ENCODE measurements around the gene PRKAR2B. TPM values are rescaled to one million over a fixed set of nuclear protein-coding genes. Genes with fewer than 3 reads are reported as not detected.
A peak's percentile ranks its signal among the peaks of the same experiment; 100 is the strongest.
"Not testable (repeated sequence)": the region's sequence is repeated elsewhere in the genome, so short reads cannot be mapped to it uniquely, and the experiment has no call there.

Gene PRKAR2B
- total RNA-seq, 2 donors from 2014 or later: 3.5 to 81.0 TPM

DNA sequence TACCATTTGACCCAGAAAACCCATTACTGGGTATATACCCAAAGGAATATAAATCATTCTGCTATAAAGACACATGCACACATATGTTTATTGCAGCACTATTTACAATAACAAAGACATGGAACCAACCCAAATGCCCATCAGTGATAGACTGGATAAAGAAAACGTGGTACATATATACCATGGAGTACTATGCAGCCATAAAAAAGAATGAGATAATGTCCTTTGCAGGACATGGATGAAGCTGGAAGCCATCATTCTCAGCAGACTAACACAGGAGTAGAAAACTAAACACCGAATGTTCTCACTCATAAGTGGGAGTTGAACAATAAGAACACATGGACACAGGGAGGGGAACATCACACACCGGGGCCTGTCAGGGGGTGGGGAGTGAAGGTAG lies 111.2 kb downstream of the PRKAR2B start:
- H3K36me3 Mint-ChIP-seq (ENCODE audit: low read depth); H3K27ac Mint-ChIP-seq; H3K9me3 ChIP-seq (ENCODE audit: control insufficient read depth, low read length, poor library complexity, severe bottlenecking); DNase-seq; ATAC-seq; H3K4me3 Mint-ChIP-seq; H3K4me1 Mint-ChIP-seq: not testable (repeated sequence)
- H3K27me3 Mint-ChIP-seq: peaks cover 11% of the 10 kb centered on the region

DNA sequence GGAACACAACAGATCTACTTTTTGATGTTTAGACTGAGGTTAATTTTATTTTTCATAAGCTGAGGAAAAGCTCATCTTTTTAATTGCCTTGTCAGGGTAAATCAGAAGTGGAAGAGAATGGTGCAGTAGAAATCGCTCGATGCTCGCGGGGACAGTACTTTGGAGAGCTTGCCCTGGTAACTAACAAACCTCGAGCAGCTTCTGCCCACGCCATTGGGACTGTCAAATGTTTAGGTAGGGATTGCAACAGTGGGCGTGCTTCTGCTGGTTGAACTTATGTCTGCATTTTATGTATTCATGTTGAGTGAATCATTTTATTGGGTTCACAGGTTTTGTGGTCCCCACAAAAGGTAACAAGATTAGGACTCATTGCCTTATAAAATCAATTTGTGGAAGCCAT lies 112.6 kb downstream of the PRKAR2B start:
- no peaks in the 10 kb centered on the region for H3K4me1 Mint-ChIP-seq
- H3K27me3 Mint-ChIP-seq: peaks cover 7% of the 10 kb centered on the region
- H3K27ac Mint-ChIP-seq: no peak overlapping the region
- H3K4me3 Mint-ChIP-seq: no peak overlapping the region
- H3K9me3 ChIP-seq (ENCODE audit: control insufficient read depth, low read length, poor library complexity, severe bottlenecking): no peaks in the 10 kb centered on the region
- DNase-seq: no peak
- H3K36me3 Mint-ChIP-seq (ENCODE audit: low read depth): no peaks in the 10 kb centered on the region
- ATAC-seq: no peak

DNA sequence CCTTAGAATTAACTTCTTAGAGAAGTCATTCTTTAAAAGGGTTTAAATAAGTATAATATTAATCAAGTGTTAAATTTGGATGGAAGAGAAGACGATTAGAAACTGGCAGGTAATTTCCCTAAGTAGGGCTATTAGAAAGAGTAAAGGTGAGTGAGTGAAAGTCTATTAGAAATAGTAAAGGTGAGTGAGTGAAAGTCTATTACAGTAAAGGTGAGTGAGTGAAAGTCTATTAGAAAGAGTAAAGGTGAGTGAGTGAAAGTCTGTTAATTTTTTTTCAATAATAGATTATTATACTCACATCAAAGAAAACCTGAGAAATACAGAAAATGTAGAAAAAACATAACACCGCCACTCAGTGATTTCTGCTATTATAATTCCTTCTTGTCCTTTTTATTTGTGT lies 113.5 kb downstream of the PRKAR2B start:
- ATAC-seq (no peak), DNase-seq (no peak)
- H3K36me3 Mint-ChIP-seq (ENCODE audit: low read depth): no peaks in the 10 kb centered on the region
- no peaks in the 10 kb centered on the region for H3K9me3 ChIP-seq (ENCODE audit: control insufficient read depth, low read length, poor library complexity, severe bottlenecking)
- no peak overlapping the region for H3K4me3 Mint-ChIP-seq
- no peaks in the 10 kb centered on the region for H3K27me3 Mint-ChIP-seq
- no peak overlapping the region for H3K27ac Mint-ChIP-seq
- no peaks in the 10 kb centered on the region for H3K4me1 Mint-ChIP-seq

DNA sequence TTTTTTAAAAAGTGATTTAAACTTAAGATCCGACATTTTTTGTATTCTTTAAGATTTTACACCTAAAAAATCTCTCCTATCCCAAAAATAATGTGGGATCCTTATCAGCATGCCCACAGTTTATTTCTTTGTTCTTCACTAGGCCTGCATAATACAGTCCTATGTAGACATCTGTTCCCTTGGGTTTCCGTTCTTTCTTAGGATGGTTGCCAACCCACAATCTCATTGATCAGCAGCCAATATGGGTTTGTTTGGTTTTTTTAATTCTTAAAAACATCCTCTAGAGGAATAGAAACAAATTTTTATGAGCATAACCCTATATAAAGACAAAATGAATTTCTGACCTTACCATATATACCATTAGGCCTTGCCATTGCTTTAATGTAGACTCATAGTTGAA lies 115.9 kb downstream of the PRKAR2B start:
- Mint-ChIP-seq H3K4me3 (no peak overlapping the region), H3K36me3 (ENCODE audit: low read depth) (peaks cover 2% of the 10 kb centered on the region), H3K4me1 (no peaks in the 10 kb centered on the region), H3K27ac (no peak overlapping the region), H3K27me3 (peaks cover 9% of the 10 kb centered on the region)
- H3K9me3 ChIP-seq (ENCODE audit: control insufficient read depth, low read length, poor library complexity, severe bottlenecking): no peaks in the 10 kb centered on the region
- ATAC-seq (no peak), DNase-seq (no peak)

DNA sequence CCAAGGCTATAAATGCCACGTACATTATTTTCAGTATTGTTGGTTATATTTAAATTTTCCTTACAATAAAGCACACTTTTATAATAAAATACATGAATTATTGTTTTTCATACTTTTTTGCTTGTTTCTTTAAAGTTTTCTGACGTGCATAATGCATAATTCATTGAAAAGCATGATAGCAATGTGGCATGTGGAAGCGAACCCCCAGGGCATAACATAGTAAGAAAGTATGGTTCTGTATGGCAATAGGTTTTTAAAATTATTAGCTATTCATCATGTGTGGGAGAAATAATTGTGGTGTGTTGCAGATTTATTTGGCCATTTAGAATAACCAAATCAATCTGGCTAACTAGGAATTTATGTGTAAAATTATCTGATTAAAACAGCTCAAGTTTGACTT lies 116.9 kb downstream of the PRKAR2B start:
- peaks cover 12% of the 10 kb centered on the region for H3K27me3 Mint-ChIP-seq
- no peak overlapping the region for H3K27ac Mint-ChIP-seq
- no peak overlapping the region for H3K4me3 Mint-ChIP-seq

DNA sequence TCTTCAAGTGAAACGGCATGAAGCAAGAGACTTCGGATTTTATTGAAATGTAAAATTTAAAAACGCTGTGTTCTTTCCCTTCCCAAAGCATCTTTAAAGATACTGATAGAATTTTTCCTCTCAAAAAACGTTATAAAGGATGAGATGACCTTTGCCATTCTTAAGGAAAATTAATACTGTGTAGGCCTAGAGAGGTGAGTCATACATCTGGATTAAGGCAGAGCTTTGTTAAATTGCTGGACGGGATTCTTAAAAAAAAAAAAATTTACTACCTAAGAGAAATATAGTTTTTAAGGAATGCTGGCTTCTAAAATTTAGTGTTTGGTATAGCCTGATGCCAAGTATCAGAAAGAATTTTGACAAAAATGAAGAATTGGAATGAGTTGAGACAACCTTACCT lies 118.0 kb downstream of the PRKAR2B start:
- ATAC-seq (no peak), DNase-seq (no peak)
- H3K9me3 ChIP-seq (ENCODE audit: control insufficient read depth, low read length, poor library complexity, severe bottlenecking): no peaks in the 10 kb centered on the region
- Mint-ChIP-seq H3K27ac (no peak overlapping the region), H3K4me1 (peaks cover 3% of the 10 kb centered on the region), H3K27me3 (peaks cover 12% of the 10 kb centered on the region), H3K36me3 (ENCODE audit: low read depth) (peaks cover 3% of the 10 kb centered on the region), H3K4me3 (no peak overlapping the region)

More for the DNA sequence above, 116.9 kb downstream of the PRKAR2B start:
- no peaks in the 10 kb centered on the region for H3K4me1 Mint-ChIP-seq
- peaks cover 3% of the 10 kb centered on the region for H3K36me3 Mint-ChIP-seq (ENCODE audit: low read depth)
- no peaks in the 10 kb centered on the region for H3K9me3 ChIP-seq (ENCODE audit: control insufficient read depth, low read length, poor library complexity, severe bottlenecking)
- ATAC-seq (no peak), DNase-seq (no peak)

DNA sequence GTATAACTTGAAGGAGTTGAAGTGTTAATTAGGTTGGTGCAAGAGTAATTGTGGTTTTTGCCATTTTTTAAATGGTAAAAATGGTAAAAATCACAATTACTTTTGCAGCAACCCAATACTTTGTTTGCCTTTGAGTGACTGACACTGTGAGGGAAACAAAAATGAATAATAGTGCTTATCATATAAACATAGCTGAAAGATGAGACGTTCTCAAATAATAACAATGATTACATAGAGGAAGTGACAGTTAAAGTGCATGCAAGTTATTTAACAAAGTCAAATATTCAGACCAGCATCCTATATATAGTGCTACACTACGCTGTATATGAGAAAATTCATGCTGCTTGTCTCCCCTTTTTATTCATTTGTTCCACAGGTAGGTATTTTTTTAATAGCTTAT lies 119.6 kb downstream of the PRKAR2B start:
- ATAC-seq: no peak
- H3K9me3 ChIP-seq (ENCODE audit: control insufficient read depth, low read length, poor library complexity, severe bottlenecking): no peaks in the 10 kb centered on the region
- Mint-ChIP-seq H3K4me1 (peaks cover 15% of the 10 kb centered on the region), H3K27ac (no peak overlapping the region), H3K27me3 (peaks cover 12% of the 10 kb centered on the region), H3K36me3 (ENCODE audit: low read depth) (peaks cover 7% of the 10 kb centered on the region), H3K4me3 (no peak overlapping the region)
- no peak for DNase-seq

DNA sequence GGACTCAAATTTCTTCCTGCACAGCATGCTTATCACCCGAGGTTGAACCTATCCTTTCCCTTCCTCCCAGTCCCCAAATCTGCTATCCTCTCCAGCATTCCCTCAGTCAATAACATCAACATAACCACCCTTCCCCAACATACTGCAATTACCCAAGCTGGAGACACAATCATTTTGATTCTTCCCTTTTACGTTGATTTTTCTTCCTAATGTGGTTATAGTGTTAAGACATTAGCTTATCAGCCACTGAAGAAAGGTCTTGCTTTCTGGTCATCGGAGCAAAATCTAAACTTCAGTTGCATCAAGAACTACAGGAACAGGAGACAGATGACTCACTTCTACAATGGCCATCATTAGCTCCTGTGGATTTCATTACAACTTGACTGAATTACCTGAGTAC lies 120.8 kb downstream of the PRKAR2B start:
- H3K36me3 Mint-ChIP-seq (ENCODE audit: low read depth): peaks cover 7% of the 10 kb centered on the region
- ATAC-seq (no peak), DNase-seq (no peak)
- peak overlapping the region; percentile 3 for H3K27ac Mint-ChIP-seq
- H3K4me3 Mint-ChIP-seq: no peak overlapping the region
- H3K27me3 Mint-ChIP-seq: peaks cover 12% of the 10 kb centered on the region
- H3K4me1 Mint-ChIP-seq: peaks cover 21% of the 10 kb centered on the region
- H3K9me3 ChIP-seq (ENCODE audit: control insufficient read depth, low read length, poor library complexity, severe bottlenecking): no peaks in the 10 kb centered on the region

DNA sequence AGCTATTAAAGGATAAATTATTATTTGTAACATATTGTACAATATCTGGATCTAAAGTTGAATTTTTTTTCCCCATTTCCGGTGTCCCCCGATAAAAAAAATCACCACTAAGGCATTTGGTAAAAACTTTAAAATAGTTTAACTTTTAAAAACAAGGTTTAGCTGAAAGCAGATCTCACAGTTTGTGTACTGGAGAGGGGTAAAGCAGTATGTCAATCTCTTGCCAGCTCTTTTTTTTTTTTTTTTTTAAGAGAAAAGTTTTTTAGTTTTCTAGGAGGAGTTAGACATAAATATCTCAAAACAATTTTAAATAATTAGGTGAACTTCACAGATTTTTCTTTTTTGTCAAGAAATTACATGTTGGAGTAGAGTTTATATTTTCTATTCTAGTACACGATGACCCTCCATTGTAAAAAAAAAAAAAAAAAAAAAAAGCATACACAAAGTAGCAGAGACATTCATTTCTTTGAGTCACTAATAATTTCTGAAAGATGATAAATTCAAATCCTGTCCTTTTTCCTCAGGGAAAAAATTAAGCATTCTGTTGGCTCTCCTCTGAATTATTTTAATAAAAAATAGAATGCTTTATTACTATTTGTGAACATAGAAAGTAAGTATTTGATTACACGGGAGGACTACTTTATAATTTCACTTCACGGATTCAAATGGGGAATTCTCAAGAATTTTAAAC lies 122.4 kb downstream of the PRKAR2B start:
- H3K4me3 Mint-ChIP-seq: peak overlapping the region; percentile 98
- no peaks in the 10 kb centered on the region for H3K9me3 ChIP-seq (ENCODE audit: control insufficient read depth, low read length, poor library complexity, severe bottlenecking)
- peaks cover 27% of the 10 kb centered on the region for H3K4me1 Mint-ChIP-seq
- H3K27ac Mint-ChIP-seq: peak overlapping the region; percentile 99
- ATAC-seq (no peak), DNase-seq (no peak)
- H3K27me3 Mint-ChIP-seq: peaks cover 12% of the 10 kb centered on the region
- peaks cover 7% of the 10 kb centered on the region for H3K36me3 Mint-ChIP-seq (ENCODE audit: low read depth)

DNA sequence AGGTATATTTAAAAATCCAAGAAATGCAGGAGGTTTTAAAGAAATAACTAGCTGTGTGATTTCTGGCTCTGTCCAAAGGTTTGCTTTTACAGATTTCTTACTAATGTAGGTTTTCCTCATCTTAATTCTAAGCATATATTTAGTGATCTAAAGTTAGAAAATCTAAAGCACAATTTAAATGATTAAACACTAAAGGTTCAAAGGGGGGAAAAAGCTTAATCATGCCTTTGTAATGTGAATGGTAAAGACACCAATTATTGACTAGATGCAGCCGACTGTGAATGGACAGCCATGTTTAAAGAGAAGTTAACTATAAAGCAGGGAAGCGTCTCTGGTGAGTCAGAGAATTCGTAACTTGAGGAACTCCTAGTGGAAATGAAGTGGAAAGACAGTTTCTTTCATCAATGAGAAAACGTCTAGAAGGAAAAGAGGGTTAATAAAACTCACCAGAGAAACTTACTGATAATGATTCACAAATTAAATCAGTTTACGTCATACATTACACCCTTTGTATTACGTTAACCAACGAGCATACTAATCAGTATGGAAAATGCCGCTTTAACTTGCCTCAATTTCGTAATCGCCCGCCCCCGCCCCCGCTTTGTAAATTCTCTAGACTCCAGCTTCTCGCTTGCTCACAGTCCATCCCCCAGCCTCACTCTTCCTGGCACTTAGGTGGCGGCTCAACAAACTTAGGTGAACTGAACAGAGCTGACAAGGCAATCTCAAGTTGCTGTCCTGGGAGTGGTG lies 123.2 kb downstream of the PRKAR2B start:
- DNase-seq (peak in 2 of 3 donors; percentile 46 to 64), ATAC-seq (peak; percentile 10)
- peak overlapping the region; percentile 98 for H3K4me3 Mint-ChIP-seq
- peak overlapping the region; percentile 99 for H3K27ac Mint-ChIP-seq
- H3K27me3 Mint-ChIP-seq: peaks cover 12% of the 10 kb centered on the region
- peaks cover 28% of the 10 kb centered on the region for H3K4me1 Mint-ChIP-seq
- peaks cover 7% of the 10 kb centered on the region for H3K36me3 Mint-ChIP-seq (ENCODE audit: low read depth)
- no peaks in the 10 kb centered on the region for H3K9me3 ChIP-seq (ENCODE audit: control insufficient read depth, low read length, poor library complexity, severe bottlenecking)

DNA sequence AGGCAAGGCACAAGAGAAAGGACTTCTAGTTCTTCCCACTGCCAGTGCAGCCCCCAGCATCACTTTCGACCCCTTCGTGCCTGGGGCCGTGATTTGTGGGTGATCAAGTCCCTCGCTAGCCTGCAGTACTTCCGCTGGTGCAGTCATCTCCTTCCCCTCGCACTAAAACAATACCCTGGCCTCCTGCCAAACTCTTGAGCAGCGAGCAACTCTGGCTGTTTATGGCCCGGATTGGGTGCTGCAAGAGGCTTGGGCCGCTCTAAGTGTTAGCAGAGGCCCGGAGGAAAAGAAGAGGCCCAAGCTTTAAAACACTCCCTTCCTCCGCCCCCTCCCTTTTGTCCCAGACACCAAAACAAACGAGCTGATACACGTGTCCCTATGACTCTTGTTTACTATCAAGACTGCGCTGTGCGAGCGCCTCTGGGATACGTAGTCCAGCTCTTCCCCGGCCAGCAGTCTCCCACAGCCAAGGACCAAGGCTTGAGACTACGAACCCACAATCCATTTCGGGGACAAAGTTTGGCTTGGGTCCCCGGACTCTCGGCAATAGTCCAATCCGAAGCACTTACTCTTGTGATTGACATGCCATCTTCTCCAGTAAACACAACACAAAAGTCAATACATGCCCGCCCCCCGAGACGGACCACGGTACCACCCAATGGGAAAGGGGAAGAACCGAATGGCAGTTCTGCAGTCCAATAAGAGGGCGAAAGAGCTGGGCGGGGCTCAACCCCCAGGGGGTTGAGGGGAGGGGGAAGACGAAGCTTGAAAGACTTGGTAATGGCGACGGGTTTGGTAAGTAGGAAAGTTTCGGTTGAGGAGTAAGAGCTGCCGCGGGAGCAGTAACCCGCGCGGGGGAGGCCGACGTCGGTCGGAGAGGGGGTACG lies 124.0 kb downstream of the PRKAR2B start, which contains the start of gene HBP1:
HBP1 (plus strand) TSS at position 771 of the 887 bp plus-strand sequence. CDS start 10,891 bp downstream, outside the sequence.
- Mint-ChIP-seq H3K4me3 (peak within 1 kb of the TSS; percentile 98), H3K27ac (peak within 1 kb of the TSS; percentile 99), H3K27me3 (peaks cover 12% of the 10 kb centered on the region), H3K36me3 (ENCODE audit: low read depth) (peaks cover 7% of the 10 kb centered on the region), H3K4me1 (peaks cover 36% of the 10 kb centered on the region)
- no peaks in the 10 kb centered on the region for H3K9me3 ChIP-seq (ENCODE audit: control insufficient read depth, low read length, poor library complexity, severe bottlenecking)
- DNase-seq (peak; percentile 87 to 95 (median 93)), ATAC-seq (peak; percentile 83)

DNA sequence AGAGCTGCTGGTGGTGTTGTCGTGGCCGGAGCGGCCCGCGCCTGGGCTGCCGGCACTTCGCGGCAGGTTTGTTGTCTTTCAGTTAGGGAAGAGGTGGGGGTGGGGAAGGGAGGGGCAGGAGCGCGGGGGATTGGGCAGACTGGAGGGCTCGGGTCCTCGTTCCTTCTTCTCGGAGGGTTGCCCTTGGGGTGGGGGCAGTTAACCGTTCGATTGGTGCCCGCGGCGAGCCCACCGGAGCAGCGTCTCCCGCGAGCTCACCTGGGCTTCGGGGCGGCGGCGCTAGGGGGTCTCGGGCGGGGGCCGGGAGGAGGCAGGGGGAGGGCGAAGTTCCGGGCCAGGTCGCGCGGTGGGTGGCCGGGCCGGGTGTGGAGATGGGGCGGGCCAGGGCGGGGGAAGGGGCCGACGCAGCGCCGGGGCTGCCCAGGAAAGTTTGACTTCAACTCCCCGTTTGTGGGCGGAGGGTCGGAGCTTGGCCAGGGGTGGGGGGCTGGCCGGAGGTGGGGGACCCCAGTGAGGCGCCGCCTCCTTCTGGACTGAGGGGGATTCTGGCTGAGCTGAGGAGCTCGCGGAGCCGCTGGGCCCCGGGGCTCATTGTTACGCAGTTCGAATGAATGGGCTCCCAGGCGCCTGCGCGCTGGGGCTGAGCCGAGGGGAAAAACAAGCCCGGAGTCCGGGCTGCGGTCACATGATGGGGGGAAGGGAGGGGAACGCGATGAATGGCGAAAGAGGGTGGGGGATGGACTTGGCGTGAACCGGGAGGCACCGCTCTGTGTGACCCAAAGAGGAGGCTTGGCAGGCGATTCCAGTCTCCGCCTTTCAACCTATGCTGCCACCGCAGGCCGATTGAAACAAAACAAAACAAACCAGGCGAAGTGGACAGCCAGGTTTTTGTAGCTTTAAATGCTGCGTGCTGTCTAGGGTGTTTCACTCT lies 124.9 kb downstream of the PRKAR2B start:
- peak overlapping the region; percentile 98 for H3K4me3 Mint-ChIP-seq
- DNase-seq: peak; percentile 74 to 80 (median 74)
- H3K4me1 Mint-ChIP-seq: peaks cover 44% of the 10 kb centered on the region
- H3K27me3 Mint-ChIP-seq: peaks cover 12% of the 10 kb centered on the region
- peak; percentile 18 for ATAC-seq
- H3K36me3 Mint-ChIP-seq (ENCODE audit: low read depth): peaks cover 8% of the 10 kb centered on the region
- no peaks in the 10 kb centered on the region for H3K9me3 ChIP-seq (ENCODE audit: control insufficient read depth, low read length, poor library complexity, severe bottlenecking)
- H3K27ac Mint-ChIP-seq: peak overlapping the region; percentile 99
